HG02943 (cell line): Measurements from ENCODE around the gene SANBR.

Experiments
- ATAC-seq: cut with Tn5 transposase; IDR thresholded peaks from one replicate; pipeline ENCODE4 v1.9.1; 2021; ENCODE audit warnings: mild to moderate bottlenecking, low read depth, moderate library complexity; ENCODE audit not compliant: unreplicated experiment

Gene SANBR

GRCh38 chr2:61085883-61086282 is 20.2 kb downstream of the SANBR start:
- ATAC-seq = no peak

GRCh38 chr2:61089797-61090196 is 24.1 kb downstream of the SANBR start:
- ATAC-seq = no peak

- ATAC-seq = no peak
Observed at GRCh38 chr2:61090386-61090921, 24.8 kb downstream of the SANBR start.

GRCh38 chr2:61091485-61091884 is 25.8 kb downstream of the SANBR start:
- ATAC-seq = no peak

- no peak for ATAC-seq
Observed at GRCh38 chr2:61096438-61096837, 30.8 kb downstream of the SANBR start.

GRCh38 chr2:61100801-61101200 is 35.1 kb downstream of the SANBR start:
- ATAC-seq = no peak

GRCh38 chr2:61109291-61109690 is 43.6 kb downstream of the SANBR start:
- no peak for ATAC-seq

GRCh38 chr2:61111708-61112107 is 46.0 kb downstream of the SANBR start:
- ATAC-seq = no peak

GRCh38 chr2:61114147-61114546 is 48.5 kb downstream of the SANBR start:
- ATAC-seq = no peak
